ENCODE results near the gene PCSK6. TPM values are rescaled to one million over a fixed set of nuclear protein-coding genes. Genes with fewer than 3 reads are reported as not detected.

The PCSK6 gene
- total and polyA plus RNA-seq, 9 donors: 3.8 to 26.0 (median 13.0) TPM

DNA sequence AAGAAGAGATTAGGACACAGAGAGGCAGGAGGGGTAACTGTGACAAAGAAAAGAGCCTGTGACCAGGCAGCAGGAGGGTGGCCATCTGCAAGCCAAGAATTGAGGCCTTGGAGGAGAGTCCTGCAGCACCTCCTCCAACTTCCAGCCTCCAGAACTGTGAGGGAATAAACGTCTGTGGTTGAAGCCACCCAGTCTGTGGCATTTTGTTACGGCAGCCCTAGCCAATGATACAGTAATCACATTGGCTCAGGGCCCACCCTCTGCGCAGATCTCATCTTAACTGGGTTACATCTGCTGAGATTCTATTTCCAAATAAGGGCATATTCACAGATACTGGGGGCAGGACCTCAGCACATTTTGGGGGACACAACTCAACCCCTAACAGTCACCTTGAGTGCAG, 223.5 kb downstream of the PCSK6 start:
- intact Hi-C loops (cut with DNase I): loop anchor here in 1 of 4 donors (10.0 kb wide), 1 partner anchor 641 kb away; no protein-coding TSS in a partner anchor
- 41 to 66% (median 66%) methylated on average over 3 of the region's 3 CpGs for WGBS, 3 donors
- no peaks in the 10 kb centered on the region for H3K36me3 ChIP-seq
- DNase-seq: no peak
- no peaks in the 10 kb centered on the region for H3K27me3 ChIP-seq
- no peaks in the 10 kb centered on the region for H3K9me3 ChIP-seq
- H3K27ac ChIP-seq: no peak overlapping the region
- TF ChIP-seq POLR2A (IDR thresholded peaks at IDR 0.05) (no peak), EP300 (IDR thresholded peaks at IDR 0.05) (no peak)
- TF ChIP-seq, protein P1, sequence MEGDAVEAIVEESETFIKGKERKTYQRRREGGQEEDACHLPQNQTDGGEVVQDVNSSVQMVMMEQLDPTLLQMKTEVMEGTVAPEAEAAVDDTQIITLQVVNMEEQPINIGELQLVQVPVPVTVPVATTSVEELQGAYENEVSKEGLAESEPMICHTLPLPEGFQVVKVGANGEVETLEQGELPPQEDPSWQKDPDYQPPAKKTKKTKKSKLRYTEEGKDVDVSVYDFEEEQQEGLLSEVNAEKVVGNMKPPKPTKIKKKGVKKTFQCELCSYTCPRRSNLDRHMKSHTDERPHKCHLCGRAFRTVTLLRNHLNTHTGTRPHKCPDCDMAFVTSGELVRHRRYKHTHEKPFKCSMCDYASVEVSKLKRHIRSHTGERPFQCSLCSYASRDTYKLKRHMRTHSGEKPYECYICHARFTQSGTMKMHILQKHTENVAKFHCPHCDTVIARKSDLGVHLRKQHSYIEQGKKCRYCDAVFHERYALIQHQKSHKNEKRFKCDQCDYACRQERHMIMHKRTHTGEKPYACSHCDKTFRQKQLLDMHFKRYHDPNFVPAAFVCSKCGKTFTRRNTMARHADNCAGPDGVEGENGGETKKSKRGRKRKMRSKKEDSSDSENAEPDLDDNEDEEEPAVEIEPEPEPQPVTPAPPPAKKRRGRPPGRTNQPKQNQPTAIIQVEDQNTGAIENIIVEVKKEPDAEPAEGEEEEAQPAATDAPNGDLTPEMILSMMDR (IDR thresholded peaks at IDR 0.05): no peak
- no peak overlapping the region for H3K4me3 ChIP-seq
- peaks cover 4% of the 10 kb centered on the region for H3K4me1 ChIP-seq (ENCODE audit: insufficient read depth)

DNA sequence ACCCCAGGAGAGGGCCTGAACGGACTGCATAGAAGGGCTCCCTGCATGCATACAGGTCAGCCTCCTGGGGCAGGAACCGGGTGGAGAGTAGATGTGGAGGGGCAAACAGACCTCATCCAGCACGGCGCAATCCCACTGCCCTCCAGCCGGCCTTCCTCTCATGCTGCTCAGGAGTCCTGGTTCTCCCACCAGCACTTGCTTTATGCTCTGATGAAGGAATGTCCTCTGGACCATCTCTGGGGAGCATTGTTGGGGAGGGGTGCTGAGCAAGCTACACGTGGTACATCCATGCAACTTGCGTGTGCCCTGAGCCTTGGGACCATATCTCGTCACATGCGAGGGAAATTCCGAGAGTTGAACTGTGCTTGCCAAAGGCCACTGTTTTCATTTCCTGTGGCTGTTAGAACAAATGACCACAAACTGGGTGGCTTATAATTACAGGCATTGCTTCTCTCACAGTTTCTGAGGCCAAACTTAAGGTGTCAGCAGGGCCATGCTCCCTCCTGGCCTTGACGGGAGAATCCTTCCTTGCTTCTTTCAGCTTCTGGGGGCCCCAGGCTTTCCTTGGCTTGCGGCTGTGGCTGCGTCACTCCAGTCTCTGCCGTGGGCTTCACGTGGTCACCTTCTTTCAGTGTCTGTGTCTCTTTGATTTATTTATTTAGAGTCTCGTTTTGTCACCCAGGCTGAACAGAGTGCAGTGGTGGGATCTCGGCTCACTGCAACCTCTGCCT, 224.4 kb downstream of the PCSK6 start:
- Histone ChIP-seq H3K27ac (no peak overlapping the region), H3K27me3 (no peaks in the 10 kb centered on the region), H3K36me3 (no peaks in the 10 kb centered on the region), H3K9me3 (no peaks in the 10 kb centered on the region), H3K4me3 (no peak overlapping the region), H3K4me1 (ENCODE audit: insufficient read depth) (peaks cover 4% of the 10 kb centered on the region)
- 81 to 88% (median 83%) methylated on average over 17 of the region's 17 CpGs for WGBS, 3 donors
- intact Hi-C loops (cut with DNase I): loop anchor here in 1 of 4 donors (10.0 kb wide), 1 partner anchor 640 kb away; no protein-coding TSS in a partner anchor
- no peak for DNase-seq
- TF ChIP-seq EP300 (IDR thresholded peaks at IDR 0.05) (no peak), POLR2A (IDR thresholded peaks at IDR 0.05) (no peak)
- TF ChIP-seq, protein P1 (IDR thresholded peaks at IDR 0.05): no peak

DNA sequence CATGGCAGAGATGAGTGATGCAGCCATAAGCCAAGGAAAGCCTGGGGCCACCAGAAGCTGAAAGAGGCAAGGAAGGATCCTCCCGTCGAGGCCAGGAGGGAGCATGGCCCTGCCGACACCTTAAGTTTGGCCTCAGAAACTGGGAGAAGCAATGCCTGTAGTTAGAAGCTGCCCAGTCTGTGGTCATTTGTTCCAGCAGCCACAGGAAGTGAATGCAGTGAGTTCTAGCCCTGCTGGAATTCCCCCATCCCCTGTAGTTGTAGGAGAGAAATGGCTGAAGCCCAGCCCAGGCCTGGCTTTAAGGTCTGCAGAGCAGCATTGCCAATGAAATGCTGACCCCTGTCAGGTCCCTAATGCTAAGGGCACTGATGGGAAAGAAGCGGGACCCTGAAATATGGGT, 225.5 kb downstream of the PCSK6 start:
- H3K36me3 ChIP-seq: no peaks in the 10 kb centered on the region
- H3K27ac ChIP-seq: no peak overlapping the region
- DNase-seq: no peak
- H3K27me3 ChIP-seq: no peaks in the 10 kb centered on the region
- TF ChIP-seq, protein P1 (IDR thresholded peaks at IDR 0.05): no peak
- no peak for TF ChIP-seq POLR2A (IDR thresholded peaks at IDR 0.05)
- no peak for TF ChIP-seq EP300 (IDR thresholded peaks at IDR 0.05)
- H3K9me3 ChIP-seq: no peaks in the 10 kb centered on the region
- H3K4me3 ChIP-seq: no peak overlapping the region
- peaks cover 4% of the 10 kb centered on the region for H3K4me1 ChIP-seq (ENCODE audit: insufficient read depth)
- WGBS, 3 donors: 89 to 94% (median 90%) methylated on average over 4 of the region's 4 CpGs
- intact Hi-C loops (cut with DNase I): loop anchor here in 1 of 4 donors (10.0 kb wide), 1 partner anchor 639 kb away; no protein-coding TSS in a partner anchor

DNA sequence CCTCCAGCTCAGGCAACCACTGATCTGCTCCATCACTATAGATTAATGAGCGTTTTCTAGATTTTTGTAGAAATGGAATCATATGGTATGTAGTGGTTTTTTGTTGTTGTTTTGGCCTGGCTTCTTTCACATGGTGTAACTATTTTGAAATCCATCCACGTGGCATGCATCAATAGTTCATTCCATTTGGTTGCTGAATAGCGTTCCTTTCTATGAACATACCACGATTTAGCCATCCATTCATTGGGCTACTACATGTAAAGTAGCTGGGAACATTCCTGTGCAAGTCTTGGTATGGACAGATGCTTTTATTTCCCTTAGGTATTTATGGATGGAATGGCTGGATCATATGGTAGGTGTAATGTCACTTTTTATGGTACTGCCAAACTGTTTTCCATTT, 227.0 kb downstream of the PCSK6 start:
- TF ChIP-seq POLR2A (IDR thresholded peaks at IDR 0.05) (no peak), EP300 (IDR thresholded peaks at IDR 0.05) (no peak)
- TF ChIP-seq, protein P1 (IDR thresholded peaks at IDR 0.05): no peak
- intact Hi-C loops (cut with DNase I): loop anchor here in 1 of 4 donors (10.0 kb wide), 1 partner anchor 638 kb away; no protein-coding TSS in a partner anchor
- Histone ChIP-seq H3K9me3 (no peaks in the 10 kb centered on the region), H3K4me3 (no peak overlapping the region), H3K27ac (no peak overlapping the region), H3K4me1 (ENCODE audit: insufficient read depth) (peaks cover 2% of the 10 kb centered on the region), H3K36me3 (no peaks in the 10 kb centered on the region), H3K27me3 (no peaks in the 10 kb centered on the region)
- WGBS, 3 donors: 73 to 78% (median 76%) methylated on average over 4 of the region's 4 CpGs
- no peak for DNase-seq
